HG02938 (cell line): Measurements from ENCODE around the gene TBCB.
"Not testable (repeated sequence)": the region's sequence is repeated elsewhere in the genome, so short reads cannot be mapped to it uniquely, and the experiment has no call there.

Source experiments
- ATAC-seq: cut with Tn5 transposase; IDR thresholded peaks from one replicate; pipeline ENCODE4 v1.9.1; 2021; ENCODE audit warnings: mild to moderate bottlenecking, moderate library complexity; ENCODE audit not compliant: unreplicated experiment

TBCB gene

DNA sequence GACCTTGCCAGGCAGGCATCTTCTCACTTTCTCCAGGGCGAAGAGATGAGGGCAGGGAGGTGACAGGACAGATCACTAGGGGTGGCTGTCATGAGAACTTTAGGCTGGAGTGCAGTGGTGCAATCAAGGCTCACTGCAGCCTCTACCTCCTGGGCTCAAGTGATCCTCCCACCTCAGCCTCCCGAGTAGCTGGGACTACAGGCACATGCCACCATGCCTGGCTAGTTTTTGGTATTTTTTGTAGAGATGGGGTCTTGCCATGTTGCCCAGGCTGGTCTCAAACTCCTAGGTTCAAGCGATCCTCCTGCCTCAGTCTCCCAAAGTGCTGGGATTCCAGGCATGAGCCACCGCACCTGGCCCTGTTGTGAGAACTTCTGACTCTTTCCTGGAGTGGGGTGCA lies 19.6 kb downstream of the TBCB start:
- not testable (repeated sequence) for ATAC-seq

DNA sequence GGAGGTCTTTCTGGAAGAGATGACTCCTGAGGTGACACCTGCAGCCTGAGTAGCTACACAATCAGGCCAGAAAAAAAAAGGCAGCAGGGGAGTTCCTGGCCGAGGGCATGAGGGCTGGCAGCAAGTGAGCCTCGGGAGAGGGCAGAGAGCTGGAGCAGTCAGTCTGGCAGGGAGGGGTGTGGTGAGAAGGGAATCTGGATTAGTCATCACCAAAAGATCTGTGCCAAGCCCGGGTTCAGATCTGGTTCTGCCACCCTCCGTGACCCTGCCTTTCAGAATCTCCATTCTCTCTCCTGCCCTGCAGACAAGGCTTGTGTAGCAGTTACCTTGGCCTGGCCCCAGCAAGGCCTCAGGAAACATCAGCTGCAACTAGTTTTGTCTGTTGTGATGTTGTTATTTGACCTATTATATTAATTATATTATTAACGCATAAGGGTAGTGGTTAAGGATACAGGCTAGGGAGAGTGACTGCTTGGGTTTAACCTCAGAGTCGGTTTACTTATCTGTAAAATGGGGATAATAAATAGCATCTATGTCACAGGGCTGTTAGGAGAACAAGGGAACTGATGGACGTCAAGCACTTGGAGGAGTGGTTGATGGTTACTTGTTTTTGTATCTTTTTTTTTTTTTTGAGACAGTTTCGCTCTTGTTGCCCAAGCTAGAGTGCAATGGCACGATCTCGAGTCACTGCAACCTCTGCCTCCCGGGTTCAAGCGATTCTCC lies 21.9 kb downstream of the TBCB start:
- ATAC-seq = no peak

DNA sequence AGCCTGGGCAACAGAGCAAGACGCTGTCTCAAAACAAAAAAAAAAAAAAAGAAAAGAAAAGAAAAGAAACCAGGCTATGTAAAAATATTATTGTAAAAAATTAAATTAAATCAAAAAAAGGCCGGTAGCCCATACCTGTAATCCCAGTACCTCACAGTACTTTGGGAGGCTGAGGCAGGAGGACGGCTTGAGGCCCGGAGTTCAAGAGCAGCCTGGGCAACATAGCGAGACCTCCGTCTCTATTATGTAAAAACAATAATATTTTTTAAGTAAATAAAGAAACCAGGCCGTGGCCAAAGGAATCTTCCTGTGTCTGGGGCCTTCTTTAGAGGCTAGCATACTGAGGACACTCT lies 23.8 kb downstream of the TBCB start:
- ATAC-seq = no peak

DNA sequence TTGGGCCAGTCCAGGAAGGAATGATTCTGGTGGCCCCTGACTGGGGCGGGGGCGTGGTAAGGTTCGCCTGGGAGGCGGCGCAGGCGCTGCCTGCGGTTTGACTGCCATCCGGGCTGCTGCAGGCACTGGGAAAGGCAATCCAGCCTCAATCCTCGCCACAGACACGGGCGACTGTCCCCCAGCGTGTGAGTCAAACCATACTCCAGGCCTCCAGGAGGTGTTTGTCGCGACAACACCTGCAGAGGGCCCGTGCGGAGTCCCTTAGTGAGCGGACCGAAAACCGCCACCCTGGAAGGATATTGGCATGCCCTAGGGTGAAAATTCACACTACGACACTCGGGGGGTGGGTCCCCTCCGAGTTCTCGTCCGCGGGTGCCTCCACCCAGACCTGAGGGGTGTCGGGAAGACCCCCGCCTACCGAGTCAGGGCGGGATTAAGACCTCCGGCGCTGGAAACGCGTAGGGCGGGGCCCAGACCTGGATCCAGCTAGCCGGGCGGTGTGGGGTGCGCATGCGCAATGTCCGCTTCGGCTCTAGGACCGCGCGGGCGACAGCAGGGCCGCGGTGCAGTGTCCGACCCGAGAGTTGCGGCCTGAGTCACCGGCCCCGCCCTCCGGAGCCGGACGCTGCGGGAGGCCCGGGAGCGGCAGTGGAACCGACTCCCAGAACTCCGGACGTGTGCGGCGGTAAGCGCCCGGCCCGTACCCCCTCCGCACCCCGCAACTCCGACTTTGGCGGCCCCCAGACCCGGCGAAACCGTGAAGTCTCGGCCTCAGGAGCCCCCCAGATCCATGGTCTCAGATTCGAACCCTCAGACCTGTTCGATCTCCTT lies 24.4 kb downstream of the TBCB start, which contains the start of gene CAPNS1:
Gene CAPNS1, plus strand, starts transcription at position 594 of the 831 bp plus-strand sequence. CDS start 946 bp downstream, outside the sequence.
- ATAC-seq = peak; percentile 75

DNA sequence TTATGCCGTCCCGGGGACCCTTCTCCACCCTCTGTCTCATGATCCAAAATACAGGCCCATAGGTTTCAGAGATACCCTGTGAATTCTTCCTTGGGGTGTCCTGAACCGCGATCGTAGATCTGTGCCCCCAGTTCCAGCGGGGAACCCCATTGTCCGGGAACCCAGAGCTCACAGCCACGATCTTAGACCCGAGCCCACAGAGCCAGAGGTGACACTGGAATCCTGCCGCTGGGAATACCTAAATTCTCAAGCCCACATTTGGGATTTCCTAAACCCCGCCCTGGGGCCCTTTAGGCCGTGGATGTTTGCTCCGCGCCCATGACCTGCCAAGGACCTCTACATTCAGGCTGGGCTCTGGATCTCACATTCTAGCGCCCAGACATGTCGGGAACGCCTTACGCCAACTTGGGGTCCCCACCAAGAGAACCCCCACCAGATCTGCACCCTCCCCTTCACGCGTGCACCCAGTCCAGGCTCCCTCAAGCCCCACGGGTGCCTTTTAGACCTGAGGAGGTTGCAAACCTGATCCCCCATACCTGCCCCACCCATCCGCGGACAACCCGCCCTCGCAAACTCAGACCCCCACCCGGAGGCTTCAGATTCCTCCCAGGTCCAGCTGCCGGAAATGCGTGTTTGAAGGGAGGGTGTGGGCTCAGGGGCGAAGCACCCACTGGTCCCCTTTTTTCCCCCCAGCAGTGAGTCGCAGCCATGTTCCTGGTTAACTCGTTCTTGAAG lies 25.2 kb downstream of the TBCB start:
- no peak for ATAC-seq

DNA sequence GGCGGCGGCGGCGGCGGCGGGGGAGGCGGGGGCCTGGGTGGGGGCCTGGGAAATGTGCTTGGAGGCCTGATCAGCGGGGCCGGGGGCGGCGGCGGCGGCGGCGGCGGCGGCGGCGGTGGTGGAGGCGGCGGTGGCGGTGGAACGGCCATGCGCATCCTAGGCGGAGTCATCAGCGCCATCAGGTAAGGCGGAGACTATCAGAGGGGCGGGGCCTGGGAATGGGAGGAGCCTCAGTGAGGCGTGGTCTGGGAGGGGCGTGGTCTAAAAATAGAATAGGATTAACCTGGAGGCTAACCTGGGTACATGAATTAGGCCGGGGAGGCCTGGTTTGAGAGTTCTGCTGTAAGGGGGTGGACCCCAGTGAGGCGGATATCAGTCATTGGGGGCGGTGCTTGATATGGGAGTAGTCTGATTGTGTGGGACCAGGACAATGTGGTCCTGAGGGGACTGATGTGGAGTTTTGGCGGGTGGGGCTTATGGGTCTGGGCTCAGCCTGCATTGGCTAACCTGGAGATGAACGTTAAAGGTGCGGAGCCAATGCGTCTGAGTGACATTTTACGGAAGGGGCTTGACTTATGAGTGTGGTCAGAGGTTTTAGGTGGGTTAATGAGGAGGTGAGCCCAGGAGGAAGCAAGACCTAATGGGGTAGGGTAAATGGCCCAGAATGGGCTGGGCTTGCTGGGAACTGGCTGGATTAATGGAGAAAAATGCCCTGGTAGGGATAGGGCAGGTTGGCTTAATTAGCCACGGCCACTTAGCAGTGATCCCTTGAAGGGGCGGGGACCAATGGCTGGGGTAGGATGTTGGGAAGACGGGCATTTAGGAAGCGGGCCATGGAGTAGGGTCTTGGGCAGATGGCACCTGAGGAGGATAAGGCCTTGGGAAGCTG lies 26.0 kb downstream of the TBCB start:
- no peak for ATAC-seq

DNA sequence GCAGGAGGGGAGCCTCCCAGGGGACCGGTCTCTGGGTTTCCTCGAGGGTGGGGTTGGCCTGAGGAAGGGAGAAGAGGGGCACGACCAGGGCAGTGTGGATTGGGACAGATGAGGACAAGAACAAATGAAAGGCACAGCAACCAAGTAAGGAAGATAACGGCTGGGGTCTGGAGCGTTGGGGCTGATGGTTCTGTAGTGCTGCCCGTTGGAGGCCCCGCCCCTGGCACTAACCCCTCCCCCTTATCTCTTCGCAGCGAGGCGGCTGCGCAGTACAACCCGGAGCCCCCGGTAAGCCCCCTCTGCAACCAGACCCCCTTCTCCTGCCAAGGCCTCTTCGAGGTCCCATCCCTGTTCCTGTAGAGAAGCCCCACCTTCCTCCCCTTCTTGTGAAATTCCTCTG lies 26.8 kb downstream of the TBCB start:
- ATAC-seq = no peak

DNA sequence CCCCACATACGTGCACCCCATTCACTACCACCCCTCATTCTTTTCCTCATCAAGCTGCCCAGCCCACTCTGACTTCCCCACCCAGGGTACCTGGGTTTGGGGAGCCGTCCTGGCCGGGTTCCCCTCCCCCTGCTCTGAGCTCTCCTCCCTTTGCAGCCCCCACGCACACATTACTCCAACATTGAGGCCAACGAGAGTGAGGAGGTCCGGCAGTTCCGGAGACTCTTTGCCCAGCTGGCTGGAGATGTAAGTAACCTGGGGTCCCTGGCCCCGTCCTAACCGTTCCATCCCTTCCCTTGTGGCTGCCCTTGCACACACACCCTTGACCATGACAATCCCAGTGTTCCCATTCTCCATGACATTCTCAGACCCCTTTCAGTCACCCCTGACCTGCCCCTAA lies 27.2 kb downstream of the TBCB start:
- ATAC-seq = no peak

DNA sequence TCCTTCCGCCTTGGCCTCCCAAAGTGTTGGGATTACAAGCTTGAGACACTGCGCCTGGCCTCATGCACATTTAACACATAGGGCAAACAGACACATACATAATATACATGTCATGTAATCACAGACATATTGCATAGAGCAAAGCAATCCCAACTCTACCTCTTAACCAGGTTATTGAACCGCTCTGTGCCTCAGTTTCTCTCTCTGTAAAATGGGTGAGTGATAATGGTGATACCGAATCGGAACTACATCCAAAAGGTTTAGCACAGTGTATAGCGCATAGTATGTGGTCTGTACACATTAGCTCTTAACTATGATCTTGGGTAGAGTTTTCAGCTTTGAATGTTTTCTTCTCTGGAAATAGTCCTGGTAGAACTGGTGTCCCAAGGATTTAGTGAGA lies 29.4 kb downstream of the TBCB start:
- no peak for ATAC-seq

DNA sequence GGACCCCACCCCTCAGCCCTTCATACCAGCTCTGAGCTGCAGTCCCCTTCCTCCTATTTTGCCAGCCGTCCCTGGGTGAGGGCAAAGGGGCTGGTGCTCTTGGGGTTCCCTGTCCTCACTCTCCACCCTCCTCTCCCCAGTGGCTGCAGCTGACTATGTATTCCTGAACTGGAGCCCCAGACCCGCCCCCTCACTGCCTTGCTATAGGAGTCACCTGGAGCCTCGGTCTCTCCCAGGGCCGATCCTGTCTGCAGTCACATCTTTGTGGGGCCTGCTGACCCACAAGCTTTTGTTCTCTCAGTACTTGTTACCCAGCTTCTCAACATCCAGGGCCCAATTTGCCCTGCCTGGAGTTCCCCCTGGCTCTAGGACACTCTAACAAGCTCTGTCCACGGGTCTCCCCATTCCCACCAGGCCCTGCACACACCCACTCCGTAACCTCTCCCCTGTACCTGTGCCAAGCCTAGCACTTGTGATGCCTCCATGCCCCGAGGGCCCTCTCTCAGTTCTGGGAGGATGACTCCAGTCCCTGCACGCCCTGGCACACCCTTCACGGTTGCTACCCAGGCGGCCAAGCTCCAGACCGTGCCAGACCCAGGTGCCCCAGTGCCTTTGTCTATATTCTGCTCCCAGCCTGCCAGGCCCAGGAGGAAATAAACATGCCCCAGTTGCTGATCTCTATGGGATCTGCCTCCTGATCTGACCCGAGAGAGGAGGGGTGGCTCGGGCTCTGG lies 34.6 kb downstream of the TBCB start:
- no peak for ATAC-seq

DNA sequence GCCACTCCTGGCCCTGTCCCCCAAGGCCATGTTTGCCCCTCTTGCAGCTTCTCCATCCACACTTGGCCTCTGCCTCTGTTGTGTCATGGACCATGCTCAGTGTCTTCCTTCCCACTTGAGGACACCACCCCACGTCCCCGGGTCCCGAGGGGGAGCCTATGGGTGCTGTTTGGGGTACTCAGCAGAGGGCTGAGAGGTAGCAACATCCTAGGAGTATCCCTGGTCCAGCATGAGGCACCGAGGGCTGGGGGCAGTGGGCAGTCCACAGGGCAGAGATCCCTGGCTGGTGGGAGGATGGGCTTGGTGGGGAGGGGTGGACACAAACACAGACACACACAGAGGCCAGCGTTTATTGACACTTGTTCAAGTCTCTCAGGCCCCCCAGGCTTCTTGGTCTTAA lies 35.3 kb downstream of the TBCB start:
- ATAC-seq = no peak

DNA sequence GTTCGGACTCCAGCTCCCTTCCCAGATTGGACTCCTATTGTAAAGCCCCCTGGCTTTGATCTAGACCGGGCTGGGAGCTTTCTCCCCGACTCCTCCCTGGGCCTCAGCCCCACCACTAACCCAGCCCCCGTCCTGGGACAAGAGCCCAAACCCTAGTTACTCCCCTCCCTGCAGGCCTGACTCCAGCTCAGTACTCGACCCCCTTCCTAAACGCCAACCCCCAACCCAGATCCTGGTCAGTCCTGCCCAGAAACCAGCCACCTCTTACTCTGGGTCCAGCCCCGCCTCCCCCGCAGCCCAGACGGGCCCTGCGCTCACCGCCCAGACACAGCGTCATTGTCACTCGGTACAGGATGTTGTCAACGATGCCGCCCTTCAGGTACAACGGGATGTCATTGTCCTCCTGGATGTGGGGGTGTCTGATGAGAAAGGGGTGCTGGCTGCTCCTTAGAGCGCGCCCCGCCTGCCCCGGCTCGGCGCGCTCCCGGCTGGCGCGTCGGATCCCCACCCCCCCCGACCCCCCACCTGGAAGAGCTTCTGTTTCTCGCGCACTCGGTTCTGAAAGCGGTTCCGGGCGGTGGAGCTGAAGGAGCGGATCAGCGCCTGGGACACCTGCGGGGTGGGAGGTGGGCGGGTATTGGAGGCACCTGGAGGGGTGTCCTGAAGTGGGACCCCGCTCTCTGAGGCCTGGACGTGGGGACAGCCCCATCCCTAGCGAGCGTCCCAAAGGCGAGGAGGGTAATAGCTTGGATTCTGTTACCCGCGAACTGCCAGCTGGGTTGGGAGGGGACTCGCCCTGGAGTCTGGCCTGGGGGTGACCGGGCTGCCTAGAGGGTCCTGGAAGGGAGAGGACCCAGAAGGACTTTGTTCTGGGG lies 36.1 kb downstream of the TBCB start:
- ATAC-seq = no peak

DNA sequence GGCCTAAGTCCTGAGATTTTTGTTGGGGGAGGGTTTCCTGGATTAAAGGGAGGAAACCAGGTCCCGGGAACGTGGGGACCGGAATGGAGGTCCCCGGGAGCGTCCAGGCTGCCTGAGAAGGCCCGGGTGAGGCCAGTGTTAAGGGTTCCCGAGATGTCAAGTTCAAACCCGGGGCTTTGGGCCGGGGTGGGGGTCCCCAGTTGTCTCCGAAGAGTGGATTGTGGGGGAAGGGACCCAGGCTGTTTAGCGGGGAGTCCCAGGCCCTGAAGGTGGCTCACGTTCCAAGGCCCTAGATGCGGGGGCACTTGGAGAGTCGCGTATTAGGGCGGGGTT lies 36.7 kb downstream of the TBCB start:
- ATAC-seq = no peak

DNA sequence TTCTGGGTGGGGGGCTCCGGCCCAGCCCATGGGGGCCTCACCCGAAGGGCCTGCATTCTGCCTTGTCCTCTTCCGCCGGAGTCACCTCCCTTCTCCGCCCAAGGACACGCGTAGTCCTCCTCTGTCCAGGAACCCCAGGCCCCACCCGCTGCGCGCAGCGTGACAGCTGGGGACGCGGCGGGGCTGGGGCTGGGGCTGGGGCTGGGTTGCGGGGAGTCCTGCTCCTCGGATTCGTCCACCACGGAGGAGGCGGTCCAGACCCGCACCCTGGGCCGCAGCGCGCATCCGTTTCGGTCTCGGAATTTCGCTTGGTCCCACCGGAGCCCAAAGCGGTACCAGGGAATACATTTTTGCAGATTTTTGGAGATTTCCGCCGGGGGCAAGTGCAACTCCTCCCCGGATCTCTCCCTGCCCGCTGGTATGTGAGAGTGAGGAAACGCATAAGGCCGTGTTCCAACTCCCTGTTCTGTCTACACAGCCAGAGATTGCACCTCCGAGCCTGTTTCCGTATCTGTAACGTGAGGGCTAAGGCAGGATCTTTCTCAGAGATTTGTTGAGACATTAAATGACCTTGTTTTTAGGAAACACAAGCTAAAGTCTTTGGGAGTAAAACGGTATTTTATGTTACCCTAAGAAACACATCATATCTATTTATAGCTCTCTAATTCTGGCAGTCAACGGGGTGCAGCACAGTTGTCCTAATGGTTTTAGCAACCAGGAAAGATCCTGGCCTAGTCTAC lies 37.3 kb downstream of the TBCB start, which contains the start of gene COX7A1:
Gene COX7A1, minus strand, starts transcription at position 96 of the 740 bp plus-strand sequence. Its CDS starts 40 bp downstream, at position 56.
- no peak for ATAC-seq

DNA sequence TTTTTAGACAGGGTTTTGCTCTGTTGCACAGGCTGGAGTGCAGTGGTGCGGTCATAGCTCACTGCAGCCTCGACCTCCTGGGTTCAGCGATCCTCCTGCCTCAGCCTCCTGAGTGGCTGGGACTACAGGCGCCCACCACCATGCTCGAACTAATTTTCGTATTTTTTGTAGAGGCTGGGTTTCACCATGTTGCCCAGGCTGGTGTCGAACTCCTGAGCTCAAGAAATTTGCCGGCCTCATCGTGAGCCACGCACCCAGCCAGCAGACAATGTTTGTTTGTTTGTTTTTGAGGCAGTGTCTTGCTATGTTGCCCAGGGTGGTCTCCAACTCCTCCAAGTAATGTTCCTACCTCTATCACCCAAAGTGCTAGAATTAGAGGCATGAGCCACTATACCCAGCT lies 37.9 kb downstream of the TBCB start:
- no peak for ATAC-seq

DNA sequence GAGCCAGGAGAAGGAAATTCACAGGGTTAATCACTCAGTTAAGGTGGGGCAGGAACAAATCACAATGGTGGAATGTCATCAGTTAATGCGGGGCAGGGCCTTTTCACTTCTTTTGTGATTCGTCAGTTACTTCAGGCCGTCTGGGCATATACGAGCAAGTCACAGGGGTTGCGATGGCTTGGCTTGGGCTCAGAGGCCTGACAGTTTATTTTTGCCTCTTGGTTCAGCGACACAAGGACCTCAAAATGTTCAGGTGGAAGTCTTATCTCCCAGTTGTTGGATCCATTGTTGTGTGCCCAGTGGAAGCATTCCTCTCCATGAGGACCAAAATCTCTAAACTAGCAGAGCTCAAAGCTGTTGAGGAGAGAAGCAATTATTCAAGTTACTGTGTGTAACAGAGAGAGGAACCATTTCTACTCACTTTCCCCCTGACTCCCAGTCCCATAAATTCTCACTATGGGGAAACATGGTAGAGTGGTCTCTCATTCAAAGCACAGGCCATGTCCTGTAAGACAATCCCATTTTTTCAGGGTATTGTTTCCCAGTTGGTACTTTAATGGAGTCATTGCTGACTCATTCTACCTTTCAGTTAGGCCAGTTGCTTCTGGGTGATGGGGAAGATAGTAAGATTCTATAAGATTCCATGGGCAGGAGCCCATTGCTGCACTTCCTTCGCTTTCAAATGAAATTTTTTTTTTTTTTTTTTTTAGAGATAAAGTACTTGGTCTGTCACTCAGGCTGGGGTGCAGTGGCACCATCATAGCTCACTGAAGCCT lies 45.7 kb downstream of the TBCB start:
- ATAC-seq = no peak

DNA sequence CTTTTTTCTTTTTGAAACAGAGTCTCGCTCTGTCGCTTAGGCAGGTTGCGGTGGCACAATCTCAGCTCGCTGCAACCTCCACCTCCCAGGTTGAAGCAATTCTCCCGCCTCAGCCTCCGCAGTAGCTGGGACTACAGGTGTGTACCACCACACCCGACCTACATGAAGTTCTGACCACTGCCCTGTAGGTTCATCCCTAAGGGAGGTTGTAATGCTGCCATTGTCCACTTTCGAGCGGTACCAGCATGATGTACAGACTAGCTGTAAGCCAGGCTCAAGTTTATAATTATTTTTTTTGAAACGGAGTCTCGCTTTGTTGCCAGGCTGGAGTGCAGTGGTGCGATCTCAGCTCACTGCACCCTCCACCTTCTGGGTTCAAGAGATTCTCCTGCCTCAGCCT lies 48.5 kb downstream of the TBCB start:
- ATAC-seq = no peak
